H1 (cell line): ENCODE measurements around the gene TRABD2B. TPM values are rescaled to one million over a fixed set of nuclear protein-coding genes. Genes with fewer than 3 reads are reported as not detected.

Experiments
- CTCF ChIA-PET: fragments of 300-600 bp; sonication (Branson Sonifier 250); formaldehyde crosslinking; loops from one replicate; lab custom pipeline; 2021; ENCODE audit not compliant: partially characterized antibody; lab: Charles Lee
- POLR2A ChIA-PET: fragments of 300-600 bp; sonication (Branson Sonifier 250); formaldehyde crosslinking; loops from one replicate; lab custom pipeline; 2021; ENCODE audit warnings: inconsistent platforms; ENCODE audit not compliant: partially characterized antibody; lab: Charles Lee
- DNase-seq, 2 experiments: peaks; one replicate each; pipeline versions ENCODE4 v3.0.0 to v3.0.0-alpha.2; 2010 to 2022; ENCODE audit warnings: low spot score in 2 of 2, low read depth in 1 of 2, mixed read lengths in 1 of 2
- FAIRE-seq: peaks from 2 replicates; lab custom pipeline; 2011; peaks lifted over from hg19 to GRCh38; lab: Jason Lieb, UNC
- H2AFZ ChIP-seq: 2 replicates; pipeline ENCODE4 v1.8.1; 2012; ENCODE audit warnings: low read length, inconsistent platforms
- H2AK5ac ChIP-seq: 2 replicates; pipeline ENCODE4 v1.6.1; 2013; ENCODE audit warnings: low read depth, low read length
- H2BK120ac ChIP-seq: replicated peaks from 2 replicates; pipeline ENCODE3; 2013; ENCODE audit warnings: low read depth, low read length, inconsistent platforms
- H2BK12ac ChIP-seq: 2 replicates; pipeline ENCODE4 v1.6.1; 2013; ENCODE audit warnings: low read depth, low read length
- H2BK15ac ChIP-seq: 2 replicates; pipeline ENCODE4 v1.6.1; 2013; ENCODE audit warnings: low read length
- H2BK20ac ChIP-seq: 2 replicates; pipeline ENCODE4 v1.6.1; 2013; ENCODE audit warnings: low read length
- H2BK5ac ChIP-seq: 2 replicates; pipeline ENCODE4 v1.6.1; 2013; ENCODE audit warnings: low read depth, low read length
- H3K14ac ChIP-seq: 2 replicates; pipeline ENCODE4 v1.6.1; 2013; ENCODE audit warnings: inconsistent platforms; ENCODE audit not compliant: insufficient read length
- H3K18ac ChIP-seq: 2 replicates; pipeline ENCODE4 v1.6.1; 2013; ENCODE audit warnings: low read length; ENCODE audit errors: extremely low read depth
- H3K23ac ChIP-seq: 2 replicates; pipeline ENCODE4 v1.6.1; 2013; ENCODE audit warnings: inconsistent platforms; ENCODE audit not compliant: insufficient read length
- H3K23me2 ChIP-seq: 2 replicates; pipeline ENCODE4 v1.6.1; 2013; ENCODE audit warnings: low read depth, low read length
- H3K27ac ChIP-seq: 2 replicates; pipeline ENCODE4 v1.6.1; 2011; ENCODE audit warnings: low read depth, low read length, inconsistent platforms
- H3K27me3 ChIP-seq, 4 experiments: replicated peaks in 1 of 4; 1 replicate in 1 of 4; 2 replicates in 3 of 4; pipeline versions ENCODE4 v1.6.1 to v1.8.1; 2011 to 2013; ENCODE audit warnings: low read length in 3 of 4, mild to moderate bottlenecking in 3 of 4, inconsistent platforms in 2 of 4, mixed read lengths in 2 of 4, moderate library complexity in 1 of 4; ENCODE audit not compliant: control insufficient read depth in 3 of 4, insufficient read depth in 3 of 4; ENCODE audit errors: extremely low read depth in 1 of 4
- H3K36me3 ChIP-seq, 4 experiments: 2 replicates each; pipeline versions ENCODE4 v1.6.1 to v1.8.1; 2011 to 2013; ENCODE audit warnings: mild to moderate bottlenecking in 4 of 4, low read length in 3 of 4, moderate library complexity in 2 of 4, control low read depth in 1 of 4, inconsistent platforms in 1 of 4; ENCODE audit not compliant: insufficient read depth in 4 of 4, control insufficient read depth in 2 of 4
- H3K4ac ChIP-seq: replicated peaks from 2 replicates; pipeline ENCODE3; 2013; ENCODE audit warnings: low read length, low read depth, mixed read lengths, inconsistent platforms; ENCODE audit not compliant: insufficient read length
- H3K4me1 ChIP-seq, 4 experiments: replicated peaks in 1 of 4; 1 replicate in 1 of 4; 2 replicates in 3 of 4; pipeline versions ENCODE4 v1.6.1 to v1.8.1; 2011 to 2013; ENCODE audit warnings: low read length in 3 of 4, inconsistent platforms in 2 of 4, mixed read lengths in 1 of 4; ENCODE audit not compliant: insufficient read depth in 4 of 4, control insufficient read depth in 3 of 4
- H3K4me2 ChIP-seq, 2 experiments: 2 replicates each; pipeline versions ENCODE4 v1.6.1 to v1.8.1; 2011 to 2013; ENCODE audit warnings: low read depth in 2 of 2, low read length in 2 of 2, control low read depth in 1 of 2, inconsistent platforms in 1 of 2, mild to moderate bottlenecking in 1 of 2; ENCODE audit not compliant: insufficient read depth in 1 of 2
- H3K4me3 ChIP-seq, 4 experiments: fragments of 200-600, 300-600 bp in 1 of 4; sonication (generic), shearing (Covaris generic), sonication (Bioruptor Twin) in 1 of 4; 2 replicates each; pipeline versions ENCODE4 v1.5.1 to v1.8.1; 2011 to 2016; ENCODE audit warnings: low read length in 4 of 4, low read depth in 3 of 4, control low read depth in 2 of 4, inconsistent platforms in 2 of 4, mild to moderate bottlenecking in 2 of 4, mixed read lengths in 1 of 4, moderate library complexity in 1 of 4; ENCODE audit not compliant: insufficient read depth in 2 of 4; ENCODE audit errors: extremely low read depth in 1 of 4
- H3K56ac ChIP-seq: replicated peaks from 2 replicates; pipeline ENCODE3; 2013; ENCODE audit warnings: low read depth, mild to moderate bottlenecking, mixed read lengths, low read length, inconsistent platforms; ENCODE audit not compliant: insufficient read length
- H3K79me1 ChIP-seq: 2 replicates; pipeline ENCODE4 v1.6.1; 2013; ENCODE audit warnings: low read depth, low read length, control low read depth
- H3K79me2 ChIP-seq, 2 experiments: 2 replicates each; pipeline versions ENCODE4 v1.6.1 to v1.8.1; 2012 to 2013; ENCODE audit warnings: low read length in 2 of 2, mild to moderate bottlenecking in 2 of 2, inconsistent platforms in 1 of 2; ENCODE audit not compliant: insufficient read depth in 2 of 2, control insufficient read depth in 1 of 2
- H3K9ac ChIP-seq, 4 experiments: replicated peaks in 1 of 4; 1 replicate in 1 of 4; 2 replicates in 3 of 4; pipeline versions ENCODE4 v1.6.1 to v1.8.1; 2011 to 2013; ENCODE audit warnings: low read depth in 3 of 4, low read length in 3 of 4, control low read depth in 2 of 4, mild to moderate bottlenecking in 2 of 4, moderate library complexity in 2 of 4, inconsistent platforms in 1 of 4; ENCODE audit errors: extremely low read depth in 1 of 4
- H3K9me3 ChIP-seq, 2 experiments: 2 replicates each; pipeline versions ENCODE4 v1.6.1 to v1.8.1; 2012 to 2013; ENCODE audit warnings: mild to moderate bottlenecking in 2 of 2, moderate library complexity in 2 of 2, control low read depth in 1 of 2, inconsistent platforms in 1 of 2, low read depth in 1 of 2, low read length in 1 of 2, mixed read lengths in 1 of 2; ENCODE audit not compliant: insufficient read depth in 2 of 2
- H4K20me1 ChIP-seq, 2 experiments: replicated peaks in 1 of 2; 2 replicates each; pipeline versions ENCODE3 to v1.8.1; 2011 to 2013; ENCODE audit warnings: inconsistent platforms in 2 of 2, low read length in 2 of 2, mild to moderate bottlenecking in 1 of 2; ENCODE audit not compliant: insufficient read depth in 2 of 2, control insufficient read depth in 1 of 2
- H4K5ac ChIP-seq: 2 replicates; pipeline ENCODE4 v1.6.1; 2013; ENCODE audit warnings: low read length, low read depth, mixed read lengths, inconsistent platforms; ENCODE audit not compliant: insufficient read length
- H4K8ac ChIP-seq: 2 replicates; pipeline ENCODE4 v1.8.0; 2013; ENCODE audit warnings: mild to moderate bottlenecking, moderate library complexity, low read length, inconsistent platforms; ENCODE audit not compliant: insufficient read depth; ENCODE audit errors: extremely low read depth
- H4K91ac ChIP-seq: replicated peaks from 2 replicates; pipeline ENCODE3; 2013; ENCODE audit warnings: low read length, mixed read lengths, inconsistent platforms; ENCODE audit not compliant: insufficient read length
- GTF2F1 ChIP-seq: IDR thresholded peaks from 2 replicates; pipeline ENCODE4 v1.6.1; 2012; ENCODE audit warnings: low read depth, low read length, improper control_type of control experiment, borderline replicate concordance
- POU5F1 ChIP-seq: IDR thresholded peaks from 2 replicates; pipeline ENCODE4 v1.6.1; 2011; ENCODE audit warnings: low read depth, mild to moderate bottlenecking, low read length, moderate library complexity
- TEAD4 ChIP-seq: IDR thresholded peaks from 2 replicates; pipeline ENCODE4 v1.6.1; 2012; ENCODE audit warnings: low read depth, low read length, inconsistent platforms, mixed read lengths
- whole genome bisulfite sequencing, 2 experiments: shearing (Covaris generic) in 1 of 2; methylation state at CpG; one replicate each; pipeline versions ENCODE4 v1.1.6 to v1.1.7; 2013 to 2015; ENCODE audit warnings: low lambda C conversion rate in 2 of 2, mixed read lengths in 2 of 2, inconsistent platforms in 1 of 2, low coverage in 1 of 2, missing lambda C conversion rate in 1 of 2; ENCODE audit not compliant: insufficient replicate concordance in 2 of 2, insufficient coverage in 1 of 2, insufficient read length in 1 of 2; ENCODE audit errors: extremely low coverage in 1 of 2, missing lambda C conversion rate in 1 of 2; 5-methylcytosine and 5-hydroxymethylcytosine counted together
- polyA plus RNA-seq, 7 experiments: library from polyadenylated mRNA; depleted of rRNA in 3 of 7; stranded (reverse) in 5 of 7; unstranded in 2 of 7; fragments of >200 nt in 5 of 7; fragments of 200-250 nt in 2 of 7; gene quantifications; 1 replicate in 5 of 7; 2 replicates in 1 of 7; 4 replicates in 1 of 7; pipeline versions ENCODE4 v1.2.1 to v1.2.3, GENCODE V29; 2011 to 2013; ENCODE audit warnings: missing spikeins in 2 of 7, mixed read lengths in 2 of 7
- total RNA-seq: library from RNA; stranded (reverse); fragmentation: NEBNext Ultra II Directional; extraction: Animal tissue kit (Norgen Biotek cat#: 25700); gene quantifications from 2 replicates; pipeline ENCODE4 v1.2.1, GENCODE V29; 2021
- TF ChIP-seq, protein P1 (sequence below), 3 experiments: IDR thresholded peaks; 1 replicate in 2 of 3; 2 replicates in 1 of 3; pipeline versions ENCODE4 v1.5.1 to v1.6.1; 2011; ENCODE audit warnings: low read length in 3 of 3, mild to moderate bottlenecking in 3 of 3, inconsistent platforms in 2 of 3, low read depth in 1 of 3, moderate library complexity in 1 of 3; ENCODE audit not compliant: insufficient read depth in 1 of 3; ENCODE audit errors: control extremely low read depth in 1 of 3

The TRABD2B gene
- total and polyA plus RNA-seq, 2 of the 8 experiments (the other 6 are each of a cell fraction or from before 2014, with no cell fraction given), result 0.95 to 3.4 TPM

- CTCF ChIA-PET, result interaction anchor here (0.7 to 8.7 kb wide), 12 partner anchors 9 to 445 kb away, joined by 3 to 63 read pairs (median 4); no protein-coding TSS in a partner anchor
- no peak overlapping the region for H2AFZ ChIP-seq
- H4K5ac ChIP-seq, result no peak overlapping the region
- H3K18ac ChIP-seq, result no peak overlapping the region
- no peak overlapping the region for H3K23ac ChIP-seq
- POLR2A ChIA-PET, result no interaction called here
- no peaks in the 10 kb centered on the region; the same call in 1 of the 2 replicates for H3K23me2 ChIP-seq
- WGBS, 2 experiments, result 77% methylated on average over 3 of the region's 3 CpGs; no CpG with 5 or more reads in 1 of the 2 experiments
- no peak overlapping the region for H2BK5ac ChIP-seq
- no peaks in the 10 kb centered on the region for H3K79me2 ChIP-seq
- peaks cover 0 to 3% (median 0%) of the 10 kb centered on the region in 4 experiments; a peak in 3 of 7 replicates for H3K27me3 ChIP-seq
- no peak overlapping the region for H3K27ac ChIP-seq
- H3K79me1 ChIP-seq, result no peaks in the 10 kb centered on the region
- H3K36me3 ChIP-seq, result no peaks in the 10 kb centered on the region
- no peak for DNase-seq
- H4K8ac ChIP-seq, result no peak overlapping the region
- H2BK15ac ChIP-seq, result no peak overlapping the region
- no peaks in the 10 kb centered on the region for H3K4me1 ChIP-seq
- no peak overlapping the region for H2AK5ac ChIP-seq
- TF ChIP-seq POU5F1 (no peak), TEAD4 (no peak), GTF2F1 (no peak)
- TF ChIP-seq, protein P1, sequence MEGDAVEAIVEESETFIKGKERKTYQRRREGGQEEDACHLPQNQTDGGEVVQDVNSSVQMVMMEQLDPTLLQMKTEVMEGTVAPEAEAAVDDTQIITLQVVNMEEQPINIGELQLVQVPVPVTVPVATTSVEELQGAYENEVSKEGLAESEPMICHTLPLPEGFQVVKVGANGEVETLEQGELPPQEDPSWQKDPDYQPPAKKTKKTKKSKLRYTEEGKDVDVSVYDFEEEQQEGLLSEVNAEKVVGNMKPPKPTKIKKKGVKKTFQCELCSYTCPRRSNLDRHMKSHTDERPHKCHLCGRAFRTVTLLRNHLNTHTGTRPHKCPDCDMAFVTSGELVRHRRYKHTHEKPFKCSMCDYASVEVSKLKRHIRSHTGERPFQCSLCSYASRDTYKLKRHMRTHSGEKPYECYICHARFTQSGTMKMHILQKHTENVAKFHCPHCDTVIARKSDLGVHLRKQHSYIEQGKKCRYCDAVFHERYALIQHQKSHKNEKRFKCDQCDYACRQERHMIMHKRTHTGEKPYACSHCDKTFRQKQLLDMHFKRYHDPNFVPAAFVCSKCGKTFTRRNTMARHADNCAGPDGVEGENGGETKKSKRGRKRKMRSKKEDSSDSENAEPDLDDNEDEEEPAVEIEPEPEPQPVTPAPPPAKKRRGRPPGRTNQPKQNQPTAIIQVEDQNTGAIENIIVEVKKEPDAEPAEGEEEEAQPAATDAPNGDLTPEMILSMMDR (IDR thresholded peaks at IDR 0.05; ENCODE audit: control extremely low read depth in 1 of 3, insufficient read depth in 1 of 3, low read depth in 1 of 3, low read length in 3 of 3), result no peak
- H4K20me1 ChIP-seq, result peaks cover 0 to 3% of the 10 kb centered on the region in 2 experiments
- peaks cover 0 to 2% of the 10 kb centered on the region in 2 experiments; a peak in 2 of 4 replicates for H3K9me3 ChIP-seq
- FAIRE-seq, result no peak
- no peak overlapping the region for H3K14ac ChIP-seq
- no peak overlapping the region for H3K4me3 ChIP-seq
- H2BK120ac ChIP-seq, result no peak overlapping the region
- no peak overlapping the region for H3K9ac ChIP-seq
- H3K56ac ChIP-seq, result no peak overlapping the region
- H3K4me2 ChIP-seq, result no peak overlapping the region
- no peak overlapping the region for H4K91ac ChIP-seq
- no peak overlapping the region for H2BK12ac ChIP-seq
- H3K4ac ChIP-seq, result no peak overlapping the region
- no peak overlapping the region for H2BK20ac ChIP-seq
These were observed 46.7 kb downstream of the TRABD2B start for GRCh38 chr1:47950471-47950870.
